ENCODE data around the gene ZNF524.
A peak's percentile ranks its signal among the peaks of the same experiment; 100 is the strongest.
"Not testable (repeated sequence)": the region's sequence is repeated elsewhere in the genome, so short reads cannot be mapped to it uniquely, and the experiment has no call there.

ZNF524 gene

GRCh38 chr19:55581823-55582223, 18.3 kb upstream of the ZNF524 start:
- no peak for DNase-seq

- DNase-seq = not testable (repeated sequence)
These were observed 17.8 kb upstream of the ZNF524 start for GRCh38 chr19:55582284-55582683.

GRCh38 chr19:55583897-55584296, 16.2 kb upstream of the ZNF524 start:
- not testable (repeated sequence) for DNase-seq

GRCh38 chr19:55584871-55585270, 15.2 kb upstream of the ZNF524 start:
- no peak for DNase-seq

GRCh38 chr19:55585658-55586339, 14.3 kb upstream of the ZNF524 start:
- peak in 2 of 5 experiments; percentile 27 to 37 for DNase-seq

- peak; percentile 84 to 91 (median 88) for DNase-seq
These were observed 13.0 kb upstream of the ZNF524 start for GRCh38 chr19:55586976-55587668.

GRCh38 chr19:55588738-55589137, 11.3 kb upstream of the ZNF524 start:
- no peak for DNase-seq

GRCh38 chr19:55590109-55590508, 10.0 kb upstream of the ZNF524 start:
- DNase-seq = no peak

GRCh38 chr19:55590617-55591016, 9.5 kb upstream of the ZNF524 start:
- DNase-seq = peak in 1 of 5 experiments; percentile 34

GRCh38 chr19:55591555-55591954, 8.5 kb upstream of the ZNF524 start:
- no peak for DNase-seq

- no peak for DNase-seq
These were observed 7.5 kb upstream of the ZNF524 start for GRCh38 chr19:55592391-55593090.

GRCh38 chr19:55593096-55593772, 6.9 kb upstream of the ZNF524 start:
- no peak for DNase-seq

GRCh38 chr19:55594996-55595545, 5.0 kb upstream of the ZNF524 start:
- no peak for DNase-seq

- no peak for DNase-seq
These were observed 3.8 kb upstream of the ZNF524 start for GRCh38 chr19:55596304-55596703.

- no peak for DNase-seq
These were observed 2.6 kb upstream of the ZNF524 start for GRCh38 chr19:55597501-55597921.

- no peak for DNase-seq
These were observed 2.1 kb upstream of the ZNF524 start for GRCh38 chr19:55598034-55598433.

GRCh38 chr19:55598719-55599467, 1.2 kb upstream of the ZNF524 start:
- peak; percentile 83 to 95 (median 90) for DNase-seq

- DNase-seq = peak; percentile 87 to 99 (median 95)
These were observed 633 bp upstream of the ZNF524 start, which contains the start of gene FIZ1 for GRCh38 chr19:55599468-55599841. FIZ1 (minus strand) TSS chr19:55599517; CDS start chr19:55597865, 1,652 bp downstream.

GRCh38 chr19:55600662-55601028, 557 bp downstream of the ZNF524 start:
- no peak for DNase-seq

GRCh38 chr19:55601084-55601483, 996 bp downstream of the ZNF524 start:
- DNase-seq = no peak

- no peak for DNase-seq
These were observed 2.3 kb downstream of the ZNF524 start for GRCh38 chr19:55602104-55603001.

All from T-helper 2 cell (primary cell).